ENCODE results near the gene PHLDB2. TPM values are rescaled to one million over a fixed set of nuclear protein-coding genes. Genes with fewer than 3 reads are reported as not detected.
A peak's percentile ranks its signal among the peaks of the same experiment; 100 is the strongest.

Gene PHLDB2
- total RNA-seq, 1 donor from 2014 or later: 0.98 TPM

DNA sequence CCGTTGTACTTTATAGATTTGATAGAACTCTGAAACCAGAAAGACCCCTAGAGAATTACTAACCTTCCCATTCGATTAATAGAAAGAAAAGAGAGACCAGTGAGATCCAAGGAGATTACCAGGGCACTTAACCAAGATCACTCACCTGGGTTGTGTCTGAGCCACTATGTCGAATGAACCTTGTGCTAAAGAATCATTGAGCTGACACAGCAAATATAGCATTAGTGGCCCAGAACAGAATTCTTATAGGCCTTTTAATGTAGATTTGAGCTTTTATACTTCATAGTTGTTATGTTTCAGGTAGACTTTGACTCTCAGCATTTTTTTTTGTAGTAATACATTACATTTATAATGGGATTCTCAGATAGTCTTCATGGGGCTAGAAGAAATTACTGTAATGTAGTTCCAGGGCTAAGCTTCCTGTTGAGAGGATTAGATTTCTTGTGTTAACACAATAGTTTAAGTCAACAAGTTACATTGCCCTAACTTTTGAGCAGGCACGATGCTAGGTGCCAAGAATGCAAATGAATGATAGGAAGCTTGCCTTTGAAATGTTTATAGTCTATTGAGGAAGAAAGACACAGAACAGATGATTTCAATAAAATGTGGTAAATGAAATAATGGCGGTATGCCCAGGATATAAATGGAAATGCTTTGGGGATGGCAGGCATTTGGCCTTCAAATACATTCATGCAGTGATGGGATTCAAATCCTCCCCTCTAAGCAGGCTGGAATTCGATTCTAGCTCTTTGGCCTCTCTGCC is 95.3 kb downstream of the PHLDB2 start:
- DNase-seq: no peak
- intact Hi-C loops (cut with micrococcal nuclease): no loop called here
- H3K27ac Mint-ChIP-seq: no peak overlapping the region
- H3K9me3 Mint-ChIP-seq: no peaks in the 10 kb centered on the region
- no peak overlapping the region for H3K4me3 Mint-ChIP-seq
- no peaks in the 10 kb centered on the region for H3K4me1 Mint-ChIP-seq
- no peaks in the 10 kb centered on the region for H3K36me3 Mint-ChIP-seq (ENCODE audit: low read depth)
- peaks cover 11% of the 10 kb centered on the region for H3K27me3 Mint-ChIP-seq

DNA sequence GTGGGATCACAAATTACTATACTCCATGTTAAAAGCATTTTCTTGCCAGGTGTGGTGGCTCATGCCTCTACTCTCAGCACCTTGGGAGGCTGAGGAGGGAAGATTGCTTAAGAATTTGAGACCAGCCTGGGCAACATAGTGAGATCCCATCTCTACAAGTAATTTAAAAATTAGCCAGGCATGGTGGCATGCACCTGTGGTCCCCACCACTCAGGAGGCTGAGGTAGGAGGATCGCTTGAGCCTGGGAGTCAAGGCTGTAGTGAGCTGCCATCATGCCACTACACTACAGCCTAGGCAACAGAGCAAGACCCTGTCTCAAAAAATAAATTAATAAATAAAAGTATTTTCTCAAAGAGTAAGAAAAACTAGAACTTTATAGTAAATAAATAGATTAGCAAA is 96.8 kb downstream of the PHLDB2 start:
- Mint-ChIP-seq H3K27me3 (peaks cover 6% of the 10 kb centered on the region), H3K36me3 (ENCODE audit: low read depth) (no peaks in the 10 kb centered on the region), H3K9me3 (no peaks in the 10 kb centered on the region), H3K4me3 (no peak overlapping the region), H3K4me1 (no peaks in the 10 kb centered on the region), H3K27ac (no peak overlapping the region)
- DNase-seq: no peak
- intact Hi-C loops (cut with micrococcal nuclease): no loop called here

DNA sequence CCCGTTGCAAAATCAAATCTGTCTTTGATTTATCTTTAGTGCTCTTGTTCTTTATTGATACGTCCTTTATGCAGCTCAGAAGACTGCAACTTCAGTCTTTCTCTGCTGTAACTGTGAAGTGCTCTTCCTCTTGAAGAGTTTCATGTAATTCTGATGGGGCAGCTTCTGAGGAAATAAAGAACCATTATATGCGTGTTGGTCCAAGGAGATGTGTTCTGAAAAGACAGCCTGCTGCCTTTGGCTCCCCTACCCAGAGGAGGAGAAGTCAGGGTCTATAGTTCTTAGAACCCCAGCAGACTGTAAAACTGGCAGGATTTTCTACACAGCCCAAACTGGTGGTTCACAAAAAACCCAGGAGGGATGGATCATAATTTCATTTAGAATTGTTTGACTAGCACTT is 97.4 kb downstream of the PHLDB2 start:
- no peak for DNase-seq
- H3K27me3 Mint-ChIP-seq: peaks cover 6% of the 10 kb centered on the region
- H3K4me1 Mint-ChIP-seq: no peaks in the 10 kb centered on the region
- no peak overlapping the region for H3K4me3 Mint-ChIP-seq
- intact Hi-C loops (cut with micrococcal nuclease): no loop called here
- no peaks in the 10 kb centered on the region for H3K9me3 Mint-ChIP-seq
- no peak overlapping the region for H3K27ac Mint-ChIP-seq
- H3K36me3 Mint-ChIP-seq (ENCODE audit: low read depth): no peaks in the 10 kb centered on the region

DNA sequence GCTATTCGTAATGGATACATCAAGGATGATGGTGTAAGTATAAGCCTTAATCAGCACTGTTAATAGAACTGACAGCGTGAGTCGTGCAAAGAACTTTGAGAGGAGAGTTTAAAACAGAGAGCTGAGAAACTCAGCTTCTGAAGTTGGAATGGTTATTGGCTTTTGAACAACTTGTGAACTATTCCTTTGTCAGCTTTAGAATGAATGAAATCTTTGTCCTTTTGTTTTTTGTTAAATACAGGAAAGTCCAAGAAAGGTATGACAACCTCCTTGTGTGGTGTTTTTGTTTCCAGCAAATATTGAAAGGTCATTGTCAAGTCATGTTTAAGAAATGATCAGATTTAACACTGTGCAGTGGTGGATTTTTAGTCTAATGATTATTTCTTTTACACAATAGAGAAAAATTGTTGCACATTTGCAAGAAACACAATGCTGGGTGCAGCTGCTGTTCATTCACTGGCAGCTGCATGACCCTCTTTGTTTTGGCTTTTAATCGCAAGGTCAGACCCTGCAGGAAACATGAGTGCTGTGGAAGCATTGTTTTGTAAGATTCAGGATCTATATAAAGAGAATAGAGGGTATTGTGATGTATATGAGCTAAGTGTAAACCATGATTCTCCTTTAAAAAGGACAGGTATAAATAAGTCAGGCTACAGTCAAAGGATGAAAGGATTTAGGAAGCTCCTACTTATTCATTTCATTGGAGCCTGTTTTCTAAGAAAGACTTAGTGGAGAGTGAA is 98.1 kb downstream of the PHLDB2 start:
- Mint-ChIP-seq H3K9me3 (no peaks in the 10 kb centered on the region), H3K4me1 (no peaks in the 10 kb centered on the region), H3K27me3 (peaks cover 6% of the 10 kb centered on the region), H3K4me3 (no peak overlapping the region), H3K27ac (no peak overlapping the region), H3K36me3 (ENCODE audit: low read depth) (no peaks in the 10 kb centered on the region)
- no peak for DNase-seq
- intact Hi-C loops (cut with micrococcal nuclease): no loop called here

DNA sequence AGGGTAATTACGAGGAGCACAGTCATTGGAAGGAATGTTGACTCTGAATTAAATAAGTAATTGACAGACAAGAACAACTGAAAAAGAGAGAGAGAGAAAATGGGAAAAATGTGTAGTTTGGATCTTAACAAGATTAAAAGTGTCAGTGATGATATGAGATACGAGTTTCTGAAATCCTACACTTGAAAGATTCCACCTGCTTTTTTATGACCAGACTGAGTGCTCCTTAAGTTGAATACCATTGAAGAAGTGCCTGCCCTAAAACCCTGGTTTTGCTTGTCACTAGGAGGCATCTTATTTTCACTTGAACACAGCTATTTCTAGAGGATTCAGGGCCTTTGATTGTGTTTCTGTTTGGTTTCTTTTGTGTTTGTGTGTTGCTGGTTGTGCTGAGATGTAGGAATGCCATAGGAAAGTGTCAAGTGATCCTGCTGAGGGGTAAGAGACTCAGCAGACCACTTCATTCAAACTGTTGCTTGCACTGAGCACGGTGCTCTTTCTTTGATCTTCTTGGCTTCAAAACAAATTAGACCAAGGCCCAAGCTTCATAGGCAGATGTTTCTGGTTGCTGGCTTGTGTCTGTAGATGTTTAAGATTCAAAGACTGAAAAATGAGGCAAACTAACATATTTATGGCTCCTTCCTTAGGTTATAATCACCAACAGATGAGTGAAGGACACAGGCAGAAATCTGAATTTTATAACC is 102.5 kb downstream of the PHLDB2 start:
- no peak overlapping the region for H3K4me3 Mint-ChIP-seq
- H3K27me3 Mint-ChIP-seq: peaks cover 3% of the 10 kb centered on the region
- H3K27ac Mint-ChIP-seq: no peak overlapping the region
- H3K9me3 Mint-ChIP-seq: no peaks in the 10 kb centered on the region
- no peak for DNase-seq
- H3K4me1 Mint-ChIP-seq: peaks cover 10% of the 10 kb centered on the region
- no peaks in the 10 kb centered on the region for H3K36me3 Mint-ChIP-seq (ENCODE audit: low read depth)
- intact Hi-C loops (cut with micrococcal nuclease): no loop called here

DNA sequence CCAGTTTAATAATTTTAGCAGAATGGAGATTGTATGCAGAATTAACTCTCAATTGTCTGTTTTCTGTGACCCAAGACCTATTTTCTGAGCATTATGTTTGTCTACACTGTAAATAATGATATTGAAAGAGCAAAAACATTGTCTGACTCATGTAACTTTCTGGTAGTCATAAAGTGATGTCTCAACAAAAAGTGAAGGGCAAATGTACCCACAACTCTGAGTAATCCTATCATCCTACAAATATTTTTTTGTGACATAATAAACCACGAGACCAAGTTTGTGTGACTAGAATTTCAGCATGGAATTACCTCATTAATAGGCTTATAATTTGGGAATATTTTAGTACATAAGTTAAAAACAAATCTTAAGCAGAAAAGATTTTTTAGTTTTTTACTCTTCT is 104.4 kb downstream of the PHLDB2 start:
- intact Hi-C loops (cut with micrococcal nuclease): no loop called here
- DNase-seq: no peak
- Mint-ChIP-seq H3K9me3 (no peaks in the 10 kb centered on the region), H3K36me3 (ENCODE audit: low read depth) (no peaks in the 10 kb centered on the region), H3K27me3 (no peaks in the 10 kb centered on the region), H3K4me3 (no peak overlapping the region), H3K27ac (no peak overlapping the region), H3K4me1 (peaks cover 15% of the 10 kb centered on the region)

DNA sequence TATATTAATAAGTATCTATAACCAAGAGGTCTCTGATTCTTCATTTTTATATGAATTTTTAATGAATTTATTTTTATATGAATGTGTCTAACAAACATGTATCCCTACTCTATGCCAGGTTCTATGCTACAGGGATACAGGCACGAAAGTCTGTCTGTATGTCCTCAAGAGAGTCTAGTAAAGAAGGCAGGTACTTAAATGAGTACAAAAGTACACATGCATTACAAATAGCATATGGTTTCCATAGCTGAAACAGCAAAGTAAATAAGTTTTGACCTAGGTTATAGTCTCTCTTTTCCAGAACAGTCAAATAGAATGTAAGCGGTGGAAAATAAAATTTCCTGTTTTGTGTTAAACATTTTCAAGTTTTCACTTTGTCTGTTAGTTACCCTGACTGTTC is 106.4 kb downstream of the PHLDB2 start:
- intact Hi-C loops (cut with micrococcal nuclease): no loop called here
- Mint-ChIP-seq H3K9me3 (no peaks in the 10 kb centered on the region), H3K27me3 (peaks cover 1% of the 10 kb centered on the region), H3K27ac (no peak overlapping the region), H3K4me3 (no peak overlapping the region), H3K4me1 (peaks cover 15% of the 10 kb centered on the region), H3K36me3 (ENCODE audit: low read depth) (no peaks in the 10 kb centered on the region)
- no peak for DNase-seq

DNA sequence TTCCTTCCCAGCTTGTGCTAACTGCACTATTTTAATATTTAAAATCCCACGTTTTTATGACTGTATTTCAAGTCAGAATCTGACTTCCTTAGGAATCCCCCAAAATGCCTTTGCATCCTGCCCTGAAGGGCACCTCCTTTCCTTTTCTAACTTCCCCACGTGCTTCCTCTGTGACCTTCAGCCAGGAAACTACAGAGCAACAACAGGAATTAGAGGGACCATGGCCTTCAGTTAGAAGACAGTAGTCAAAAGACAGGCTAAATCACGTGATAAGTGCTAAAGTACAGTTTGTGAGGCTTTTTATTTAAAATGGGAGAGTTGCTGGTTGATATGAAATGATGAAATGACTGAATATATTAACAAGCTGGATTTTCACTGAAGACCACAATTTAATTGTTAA is 108.0 kb downstream of the PHLDB2 start:
- H3K27ac Mint-ChIP-seq: no peak overlapping the region
- no peaks in the 10 kb centered on the region for H3K9me3 Mint-ChIP-seq
- no peaks in the 10 kb centered on the region for H3K36me3 Mint-ChIP-seq (ENCODE audit: low read depth)
- H3K4me3 Mint-ChIP-seq: no peak overlapping the region
- no peak for DNase-seq
- H3K27me3 Mint-ChIP-seq: peaks cover 1% of the 10 kb centered on the region
- peaks cover 15% of the 10 kb centered on the region for H3K4me1 Mint-ChIP-seq
- intact Hi-C loops (cut with micrococcal nuclease): loop anchor here (1.0 to 2.0 kb wide), 4 partner anchors 46 to 299 kb away; no protein-coding TSS in a partner anchor

DNA sequence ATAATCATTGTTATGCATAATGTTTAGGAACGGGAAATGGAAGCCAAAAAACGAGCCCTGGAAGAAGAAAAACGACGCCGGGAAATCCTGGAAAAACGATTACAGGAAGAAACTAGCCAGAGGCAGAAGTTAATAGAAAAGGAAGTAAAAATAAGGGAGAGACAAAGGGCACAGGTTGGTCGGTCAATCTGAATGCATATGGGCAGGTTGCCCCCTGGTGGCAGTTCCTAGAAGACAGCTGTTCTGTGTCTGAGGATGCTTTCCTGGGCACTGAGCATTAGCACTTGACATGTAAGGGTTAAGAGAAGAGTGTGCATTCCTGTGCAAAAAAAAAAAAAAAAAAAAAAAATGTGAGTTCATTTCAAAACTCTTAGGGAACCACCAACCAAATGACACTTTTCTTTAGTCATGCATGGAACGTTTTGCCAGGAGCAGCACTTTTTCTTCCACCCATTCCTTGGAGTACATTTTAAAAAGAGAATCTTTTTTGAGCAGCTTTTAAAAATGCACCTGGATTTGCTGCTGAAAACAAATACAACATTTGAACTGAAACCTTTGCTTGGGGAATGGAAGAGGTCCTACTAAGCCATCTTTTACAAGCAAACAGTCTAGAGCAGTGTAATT is 108.7 kb downstream of the PHLDB2 start:
- Mint-ChIP-seq H3K4me1 (peaks cover 15% of the 10 kb centered on the region), H3K36me3 (ENCODE audit: low read depth) (no peaks in the 10 kb centered on the region), H3K9me3 (no peaks in the 10 kb centered on the region), H3K27ac (no peak overlapping the region), H3K4me3 (no peak overlapping the region), H3K27me3 (peaks cover 1% of the 10 kb centered on the region)
- intact Hi-C loops (cut with micrococcal nuclease): loop anchor here (1.0 to 2.0 kb wide), 4 partner anchors 45 to 299 kb away; no protein-coding TSS in a partner anchor
- peak; percentile 94 for DNase-seq

DNA sequence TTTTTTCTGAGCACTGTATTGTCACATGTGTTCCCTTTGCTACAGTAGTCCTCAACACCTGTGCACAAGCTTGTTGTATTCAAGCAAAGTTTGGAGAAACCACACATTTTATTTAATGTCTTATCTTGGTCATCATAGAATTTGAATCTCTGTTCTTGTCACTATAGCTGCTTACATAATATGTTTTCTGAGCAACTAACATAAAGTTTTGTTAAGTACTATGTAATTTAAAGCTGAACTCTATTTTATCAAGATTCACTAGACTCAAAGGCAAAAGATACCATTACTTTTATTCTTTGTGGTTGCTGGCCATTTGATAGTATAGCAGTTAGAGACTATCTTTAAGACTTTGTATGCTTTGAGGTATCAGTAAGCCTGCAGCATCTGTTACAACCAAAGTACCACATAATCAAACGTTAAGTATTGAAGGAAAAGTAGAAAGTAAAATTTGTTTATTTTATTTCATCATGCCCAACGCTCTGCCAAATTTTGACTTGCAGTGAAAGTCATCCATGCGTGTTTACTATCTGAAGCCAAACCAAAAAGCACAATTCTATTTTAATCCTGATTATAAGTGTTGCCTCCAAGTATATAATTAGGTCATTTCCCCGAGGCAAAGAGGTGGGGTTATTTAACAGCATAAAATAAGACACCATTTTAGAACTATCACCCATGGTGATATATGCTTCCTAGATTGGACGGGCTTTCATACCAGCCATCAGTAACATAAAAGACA is 109.4 kb downstream of the PHLDB2 start:
- Mint-ChIP-seq H3K4me1 (peaks cover 12% of the 10 kb centered on the region), H3K4me3 (no peak overlapping the region), H3K27me3 (peaks cover 4% of the 10 kb centered on the region), H3K27ac (no peak overlapping the region), H3K36me3 (ENCODE audit: low read depth) (no peaks in the 10 kb centered on the region), H3K9me3 (no peaks in the 10 kb centered on the region)
- no peak for DNase-seq
- intact Hi-C loops (cut with micrococcal nuclease): no loop called here

DNA sequence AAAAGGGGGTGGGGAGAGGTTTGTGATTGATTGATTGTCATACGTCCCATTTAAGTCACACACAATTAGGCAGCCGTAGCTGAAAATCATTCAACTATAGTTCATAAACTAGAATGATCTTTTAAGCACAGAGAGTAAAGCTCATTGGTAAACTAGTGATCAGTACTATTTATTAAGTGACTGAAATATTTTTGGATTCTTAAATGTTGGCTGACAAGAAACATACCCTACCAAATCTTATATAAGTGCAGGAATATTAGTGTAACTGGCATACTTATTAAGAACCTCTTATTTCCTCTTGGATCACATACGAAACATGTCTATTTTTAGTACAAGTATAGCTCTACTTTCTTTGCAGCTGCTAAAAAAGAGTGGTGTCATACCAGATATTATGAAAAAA is 111.3 kb downstream of the PHLDB2 start:
- no peak overlapping the region for H3K27ac Mint-ChIP-seq
- intact Hi-C loops (cut with micrococcal nuclease): loop anchor here (10.0 kb wide), 1 partner anchor 896 kb away; the partner anchor contains the start of gene NECTIN3

DNA sequence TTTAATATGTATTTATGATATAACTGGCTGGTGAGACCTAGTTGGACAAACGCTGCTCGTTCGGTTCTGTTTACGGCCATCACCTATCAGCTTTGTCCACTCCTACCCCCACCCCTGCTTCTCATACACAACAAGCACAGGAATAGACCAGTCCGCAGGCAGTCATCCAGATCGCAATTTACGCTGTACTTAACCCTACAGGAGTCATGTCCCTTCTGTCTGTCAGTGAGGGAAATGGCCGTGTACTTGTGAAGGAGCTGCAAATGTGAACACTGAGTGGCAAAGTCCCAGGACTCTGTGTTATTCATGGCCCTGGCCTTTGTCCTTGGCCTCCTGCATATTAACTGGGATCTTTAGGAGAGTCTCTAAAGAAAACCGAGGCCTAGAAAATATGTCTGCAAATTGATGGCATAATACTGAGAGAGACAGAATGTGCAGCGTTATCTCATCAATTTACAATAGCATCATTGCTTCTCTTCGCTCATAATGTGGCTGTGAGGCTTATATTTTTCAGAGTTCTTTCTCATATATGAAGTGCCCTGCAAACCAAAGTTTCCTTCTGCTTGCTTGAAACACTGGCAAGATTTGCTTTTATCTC is 112.6 kb downstream of the PHLDB2 start:
- Mint-ChIP-seq H3K4me1 (peaks cover 7% of the 10 kb centered on the region), H3K9me3 (no peaks in the 10 kb centered on the region), H3K4me3 (no peak overlapping the region), H3K27ac (no peak overlapping the region), H3K27me3 (peaks cover 15% of the 10 kb centered on the region), H3K36me3 (ENCODE audit: low read depth) (no peaks in the 10 kb centered on the region)
- no peak for DNase-seq
- intact Hi-C loops (cut with micrococcal nuclease): loop anchor here (10.0 kb wide), 1 partner anchor 897 kb away; the partner anchor contains the start of gene NECTIN3

More for the DNA sequence above, 111.3 kb downstream of the PHLDB2 start:
- Mint-ChIP-seq H3K4me1 (peaks cover 12% of the 10 kb centered on the region), H3K9me3 (no peaks in the 10 kb centered on the region), H3K27me3 (peaks cover 9% of the 10 kb centered on the region), H3K4me3 (no peak overlapping the region), H3K36me3 (ENCODE audit: low read depth) (no peaks in the 10 kb centered on the region)
- no peak for DNase-seq

DNA sequence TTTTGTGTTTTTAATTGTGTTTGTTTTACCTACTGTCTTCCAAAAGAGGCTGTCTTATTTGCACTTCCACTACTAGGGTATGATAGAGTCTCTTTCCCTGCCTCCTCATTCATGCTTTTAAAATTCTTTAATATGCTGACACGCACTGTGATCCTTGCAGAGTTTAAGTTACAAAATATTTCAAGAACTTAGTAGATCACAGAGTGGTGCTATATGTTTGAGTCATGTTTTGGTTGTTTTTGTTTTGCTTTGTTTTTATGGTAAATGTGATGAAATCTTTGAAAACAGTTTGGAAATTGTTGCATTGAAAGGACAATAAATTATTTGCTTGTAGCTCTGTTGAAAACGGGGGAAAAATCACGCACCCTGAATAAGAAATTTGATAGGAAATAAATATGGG is 113.8 kb downstream of the PHLDB2 start:
- Mint-ChIP-seq H3K4me1 (peaks cover 2% of the 10 kb centered on the region), H3K27ac (no peak overlapping the region), H3K27me3 (peaks cover 20% of the 10 kb centered on the region), H3K9me3 (no peaks in the 10 kb centered on the region), H3K4me3 (no peak overlapping the region), H3K36me3 (ENCODE audit: low read depth) (no peaks in the 10 kb centered on the region)
- no peak for DNase-seq
- intact Hi-C loops (cut with micrococcal nuclease): loop anchor here (10.0 kb wide), 1 partner anchor 898 kb away; the partner anchor contains the start of gene NECTIN3

Measured in activated CD4-positive, alpha-beta T cell treated with anti-CD3 and anti-CD28 coated beads, Interleukin-2, amount 10 ng/mL, durations not matched to agents 24 days and 14 days (primary cell).